IMR-90 (cell line): ENCODE data around the gene CXCL6. TPM values are rescaled to one million over a fixed set of nuclear protein-coding genes. Genes with fewer than 3 reads are reported as not detected.

ENCODE experiments used
- CEBPB ChIP-seq: IDR thresholded peaks from 2 replicates; pipeline ENCODE4 v1.6.1; 2012; ENCODE audit warnings: low read depth, low read length, improper control_type of control experiment
- CTCF ChIP-seq: conservative IDR thresholded peaks from 2 replicates; pipeline ENCODE4 v1.5.1; 2012; ENCODE audit warnings: mild to moderate bottlenecking, low read depth, low read length, improper control_type of control experiment
- MAZ ChIP-seq: IDR thresholded peaks from 2 replicates; pipeline ENCODE4 v1.6.1; 2012; ENCODE audit warnings: low read depth, mild to moderate bottlenecking, low read length, improper control_type of control experiment, moderate library complexity, borderline replicate concordance
- RCOR1 ChIP-seq: IDR thresholded peaks from 2 replicates; pipeline ENCODE4 v1.6.1; 2012; ENCODE audit warnings: mild to moderate bottlenecking, low read length, improper control_type of control experiment; ENCODE audit not compliant: insufficient replicate concordance
- polyA plus RNA-seq, 3 experiments: library from polyadenylated mRNA; depleted of rRNA; stranded (reverse); fragments of >200 nt; gene quantifications; 2 replicates each; pipeline ENCODE4 v1.2.3, GENCODE V29; 2012; ENCODE audit warnings: low replicate concordance in 1 of 3
- total RNA-seq: library from RNA; depleted of rRNA; stranded (reverse); fragments of >200 nt; gene quantifications from 2 replicates; pipeline ENCODE4 v1.2.3, GENCODE V29; 2012

The CXCL6 gene
- total and polyA plus RNA-seq, 2 of the 4 experiments (the other 2 are of a cell fraction), result not detected

- TF ChIP-seq CTCF (no peak), CEBPB (no peak), MAZ (no peak), RCOR1 (no peak)
Observed at GRCh38 chr4:73836373-73837279, at the start of gene CXCL6 (continued).
